ENCODE measurements around the gene SCYL2.
A peak's percentile ranks its signal among the peaks of the same experiment; 100 is the strongest.
"Not testable (repeated sequence)": the region's sequence is repeated elsewhere in the genome, so short reads cannot be mapped to it uniquely, and the experiment has no call there.

SCYL2 gene

GRCh38 chr12:100266835-100267602 is at the start of gene SCYL2, which contains the start of gene DEPDC4:
Gene SCYL2 (plus strand): TSS chr12:100267177. CDS start chr12:100282971, 15,794 bp downstream.
Gene DEPDC4 (minus strand): TSS chr12:100267079. CDS start chr12:100267076, 3 bp downstream.
- peak; percentile 98 for DNase-seq

GRCh38 chr12:100219328-100220109 is 47.5 kb upstream of the SCYL2 start:
- DNase-seq: no peak

- DNase-seq: no peak
Observed at GRCh38 chr12:100221523-100221922, 45.5 kb upstream of the SCYL2 start.

- not testable (repeated sequence) for DNase-seq
Observed at GRCh38 chr12:100222173-100222572, 44.8 kb upstream of the SCYL2 start.

GRCh38 chr12:100225491-100225890 is 41.5 kb upstream of the SCYL2 start:
- no peak for DNase-seq

- peak; percentile 12 for DNase-seq
Observed at GRCh38 chr12:100229036-100229635, 37.8 kb upstream of the SCYL2 start.

GRCh38 chr12:100229876-100230275 is 37.1 kb upstream of the SCYL2 start:
- DNase-seq: no peak

- DNase-seq: not testable (repeated sequence)
Observed at GRCh38 chr12:100231873-100232272, 35.1 kb upstream of the SCYL2 start.

GRCh38 chr12:100234166-100234565 is 32.8 kb upstream of the SCYL2 start:
- peak; percentile 20 for DNase-seq

GRCh38 chr12:100234591-100235304 is 32.2 kb upstream of the SCYL2 start:
- DNase-seq: peak; percentile 62

GRCh38 chr12:100238801-100239200 is 28.2 kb upstream of the SCYL2 start:
- no peak for DNase-seq

- DNase-seq: no peak
Observed at GRCh38 chr12:100239589-100239988, 27.4 kb upstream of the SCYL2 start.

GRCh38 chr12:100243137-100243536 is 23.8 kb upstream of the SCYL2 start:
- DNase-seq: no peak

GRCh38 chr12:100247765-100248164 is 19.2 kb upstream of the SCYL2 start:
- DNase-seq: no peak

- DNase-seq: peak; percentile 46
Observed at GRCh38 chr12:100248886-100249285, 18.1 kb upstream of the SCYL2 start.

- no peak for DNase-seq
Observed at GRCh38 chr12:100249941-100250340, 17.0 kb upstream of the SCYL2 start.

GRCh38 chr12:100251917-100252316 is 15.1 kb upstream of the SCYL2 start:
- DNase-seq: no peak

- no peak for DNase-seq
Observed at GRCh38 chr12:100253437-100253836, 13.5 kb upstream of the SCYL2 start.

- no peak for DNase-seq
Observed at GRCh38 chr12:100254876-100255275, 12.1 kb upstream of the SCYL2 start.

GRCh38 chr12:100258127-100258526 is 8.8 kb upstream of the SCYL2 start:
- no peak for DNase-seq

- no peak for DNase-seq
Observed at GRCh38 chr12:100263131-100263530, 3.8 kb upstream of the SCYL2 start.

- not testable (repeated sequence) for DNase-seq
Observed at GRCh38 chr12:100265107-100265506, 1.9 kb upstream of the SCYL2 start.

All from fibroblast of skin of right biceps (primary cell).